Measurements from ENCODE around the gene CELF2. TPM values are rescaled to one million over a fixed set of nuclear protein-coding genes. Genes with fewer than 3 reads are reported as not detected.

The CELF2 gene
- total RNA-seq, 6 donors from 2014 or later, result 82.7 to 193 (median 120) TPM

- H3K27ac ChIP-seq, result no peak overlapping the region
- TF ChIP-seq POLR2A (IDR thresholded peaks at IDR 0.05), result no peak
- no peak for TF ChIP-seq CTCF (IDR thresholded peaks at IDR 0.05)
- no peak for TF ChIP-seq EP300 (IDR thresholded peaks at IDR 0.05)
- no peak for TF ChIP-seq POLR2AphosphoS5 (IDR thresholded peaks at IDR 0.05)
- H3K27me3 ChIP-seq, result no peaks in the 10 kb centered on the region
- no peaks in the 10 kb centered on the region for H3K9me3 ChIP-seq
- H3K36me3 ChIP-seq, result peaks cover 0 to 17% (median 1%) of the 10 kb centered on the region in 4 donors
- DNase-seq (no peak), ATAC-seq (ENCODE audit: low FRiP score in 2 of 2) (no peak)
- H3K4me3 ChIP-seq, result no peak overlapping the region
- peaks cover 0 to 26% (median 22%) of the 10 kb centered on the region in 4 donors for H3K4me1 ChIP-seq
- 77 to 82% methylated on average over 14 of the region's 14 CpGs for WGBS, 2 donors
These were observed 189.2 kb downstream of the CELF2 start for GRCh38 chr10:11206676-11207559.

DNA sequence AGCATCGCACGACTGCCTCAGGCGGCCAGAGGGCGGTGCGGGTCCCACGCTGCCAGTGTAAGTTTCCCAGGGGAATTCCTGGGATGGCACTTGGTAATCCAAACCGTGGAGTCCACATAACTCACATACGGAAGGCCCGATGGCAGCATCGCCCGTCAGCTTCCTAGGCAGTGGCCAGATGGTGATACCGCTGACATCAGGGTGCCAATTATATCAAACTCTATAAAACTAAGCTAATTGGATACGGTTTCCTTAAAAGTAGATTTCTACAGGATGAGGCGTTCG is 189.8 kb downstream of the CELF2 start:
- H3K36me3 ChIP-seq, result peaks cover 0 to 17% (median 1%) of the 10 kb centered on the region in 4 donors
- ATAC-seq (ENCODE audit: low FRiP score in 2 of 2), result no peak
- H3K27ac ChIP-seq, result no peak overlapping the region
- no peaks in the 10 kb centered on the region for H3K9me3 ChIP-seq
- peak in 1 of 2 donors; percentile 30 for DNase-seq
- H3K4me1 ChIP-seq, result peaks cover 0 to 26% (median 23%) of the 10 kb centered on the region in 4 donors
- TF ChIP-seq CTCF (IDR thresholded peaks at IDR 0.05) (no peak), POLR2A (IDR thresholded peaks at IDR 0.05) (no peak), EP300 (IDR thresholded peaks at IDR 0.05) (no peak), POLR2AphosphoS5 (IDR thresholded peaks at IDR 0.05) (no peak)
- WGBS, 2 donors, result 92 to 96% methylated on average over 15 of the region's 15 CpGs
- H3K4me3 ChIP-seq, result no peak overlapping the region
- no peaks in the 10 kb centered on the region for H3K27me3 ChIP-seq

DNA sequence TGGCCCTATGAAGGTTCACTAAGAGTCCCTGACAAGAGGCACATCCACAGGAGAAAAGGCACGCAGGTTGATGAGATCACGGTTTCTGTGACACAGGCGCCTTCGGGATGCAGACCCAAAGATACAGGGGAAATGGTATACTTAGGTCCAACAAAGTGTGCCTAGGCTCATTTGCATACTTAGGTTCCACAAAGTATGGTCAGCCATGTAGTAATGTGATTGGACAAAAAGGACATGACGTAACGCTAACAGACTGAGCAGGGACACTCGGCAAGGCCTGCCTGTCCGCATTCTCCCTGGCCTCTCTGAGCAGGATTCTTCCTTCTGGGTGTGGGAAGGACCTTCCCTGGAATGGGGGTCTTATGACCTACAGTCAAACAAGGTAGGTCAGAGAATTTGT is 190.6 kb downstream of the CELF2 start:
- ATAC-seq (ENCODE audit: low FRiP score in 2 of 2) (no peak), DNase-seq (no peak)
- 87 to 95% methylated on average over 8 of the region's 8 CpGs for WGBS, 2 donors
- Histone ChIP-seq H3K4me3 (no peak overlapping the region), H3K9me3 (no peaks in the 10 kb centered on the region), H3K36me3 (peaks cover 0 to 15% (median 1%) of the 10 kb centered on the region in 4 donors), H3K27ac (no peak overlapping the region), H3K27me3 (no peaks in the 10 kb centered on the region), H3K4me1 (peaks cover 0 to 27% (median 24%) of the 10 kb centered on the region in 4 donors)
- no peak for TF ChIP-seq CTCF (IDR thresholded peaks at IDR 0.05)
- no peak for TF ChIP-seq POLR2A (IDR thresholded peaks at IDR 0.05)
- TF ChIP-seq EP300 (IDR thresholded peaks at IDR 0.05), result no peak
- no peak for TF ChIP-seq POLR2AphosphoS5 (IDR thresholded peaks at IDR 0.05)

DNA sequence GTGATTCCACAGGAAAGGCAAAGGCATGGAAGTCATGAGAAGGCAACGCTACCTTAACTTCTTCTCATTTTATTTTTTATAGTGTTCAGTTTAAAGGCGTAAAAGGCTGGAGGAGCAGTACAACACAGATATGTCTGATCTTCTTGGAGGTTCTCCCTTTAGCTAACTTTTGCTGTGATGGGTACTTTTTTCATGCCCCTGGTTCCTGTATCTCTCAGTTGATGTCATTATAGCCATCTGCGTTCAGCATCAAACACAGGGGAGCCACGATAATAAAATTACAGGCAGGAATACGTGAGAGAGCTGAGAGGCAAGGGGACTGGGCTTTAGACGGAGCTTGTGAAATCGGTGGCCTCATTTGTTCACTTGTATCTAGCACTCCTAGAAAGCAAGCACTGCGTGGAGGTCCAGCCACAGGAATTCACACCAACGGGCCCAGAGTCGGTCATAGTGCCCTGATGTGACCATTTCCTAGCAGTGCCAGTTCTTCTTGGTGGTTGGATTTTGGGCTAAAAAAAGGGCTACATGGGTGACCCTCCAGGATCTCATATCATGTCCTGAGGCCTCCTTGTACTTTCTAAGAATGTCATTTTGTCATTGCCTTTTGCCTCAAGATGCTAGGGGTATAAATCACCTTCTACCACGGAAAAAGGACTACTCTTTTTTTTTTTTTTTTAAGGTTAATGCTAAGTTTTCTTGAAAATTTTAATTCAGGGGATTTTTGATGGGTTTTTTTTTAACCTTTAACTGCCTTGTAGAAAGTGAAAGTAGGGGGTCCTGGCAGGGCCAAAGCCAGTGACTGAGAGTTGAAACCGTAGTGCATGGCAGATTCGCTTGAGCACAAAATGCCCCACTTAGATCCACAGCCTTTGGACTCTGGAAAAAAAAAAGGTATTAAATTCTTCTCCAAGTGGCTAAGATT is 191.5 kb downstream of the CELF2 start:
- Histone ChIP-seq H3K36me3 (peaks cover 0 to 10% (median 0%) of the 10 kb centered on the region in 4 donors), H3K27ac (no peak overlapping the region), H3K4me3 (no peak overlapping the region), H3K9me3 (no peaks in the 10 kb centered on the region), H3K4me1 (peaks cover 0 to 27% (median 24%) of the 10 kb centered on the region in 4 donors), H3K27me3 (no peaks in the 10 kb centered on the region)
- ATAC-seq (ENCODE audit: low FRiP score in 2 of 2) (peak in 1 of 2 donors; percentile 7), DNase-seq (no peak)
- no peak for TF ChIP-seq POLR2A (IDR thresholded peaks at IDR 0.05)
- TF ChIP-seq EP300 (IDR thresholded peaks at IDR 0.05), result no peak
- TF ChIP-seq POLR2AphosphoS5 (IDR thresholded peaks at IDR 0.05), result no peak
- TF ChIP-seq CTCF (IDR thresholded peaks at IDR 0.05), result no peak
- WGBS, 2 donors, result 69 to 78% methylated on average over 13 of the region's 13 CpGs
